A549 (cell line): ENCODE data around the gene DYNC2H1.

Experiments used
- CBX8 ChIP-seq: fragments of 200-600 bp; sonication (generic); IDR thresholded peaks from 2 replicates; pipeline ENCODE4 v1.6.1; 2016
- CTCF ChIP-seq: fragments of >200 bp; sonication (Bioruptor Twin); formaldehyde crosslinking; IDR thresholded peaks from 3 replicates; pipeline ENCODE4 v1.5.1; 2016
- MAFK ChIP-seq: fragments of 450-650 bp; IDR thresholded peaks from 2 replicates; pipeline ENCODE4 v1.6.1; 2014; ENCODE audit not compliant: partially characterized antibody
- POLR2A ChIP-seq: IDR thresholded peaks from 2 replicates; pipeline ENCODE4 v1.6.1; 2012; ENCODE audit warnings: mild to moderate bottlenecking, low read length
- SMC3 ChIP-seq: fragments of >200 bp; sonication (Bioruptor Twin); formaldehyde crosslinking; IDR thresholded peaks from 3 replicates; pipeline ENCODE4 v1.6.1; 2018; ENCODE audit warnings: inconsistent platforms

- TF ChIP-seq MAFK, result no peak
- no peak for TF ChIP-seq POLR2A
- TF ChIP-seq SMC3, result no peak
- TF ChIP-seq CTCF, result no peak
- no peak for TF ChIP-seq CBX8
These were observed 288.1 kb downstream of the DYNC2H1 start for GRCh38 chr11:103397369-103397768.
